H9 (cell line): Measurements from ENCODE around the gene KLHL33. TPM values are rescaled to one million over a fixed set of nuclear protein-coding genes. Genes with fewer than 3 reads are reported as not detected.

ENCODE experiments used
- DNase-seq: peaks from one replicate; pipeline ENCODE4 v3.0.0-alpha.2; 2017
- H2AFZ ChIP-seq: one replicate; pipeline ENCODE4 v1.6.1; 2013; ENCODE audit warnings: mild to moderate bottlenecking, low read length, control low read depth, moderate library complexity
- H2AK5ac ChIP-seq: 2 replicates; pipeline ENCODE4 v1.6.1; 2013; ENCODE audit warnings: low read length, control low read depth, mixed read lengths; ENCODE audit not compliant: insufficient read length
- H2BK120ac ChIP-seq: one replicate; pipeline ENCODE4 v1.6.1; 2013; ENCODE audit warnings: low read depth, mild to moderate bottlenecking, low read length, control low read depth, inconsistent platforms; ENCODE audit not compliant: poor library complexity, severe bottlenecking
- H2BK12ac ChIP-seq: 2 replicates; pipeline ENCODE4 v1.6.1; 2013; ENCODE audit warnings: low read length, control low read depth, mixed read lengths, low read depth; ENCODE audit not compliant: insufficient read length
- H2BK15ac ChIP-seq: 2 replicates; pipeline ENCODE4 v1.6.1; 2013; ENCODE audit warnings: low read depth, low read length, control low read depth
- H2BK20ac ChIP-seq: one replicate; pipeline ENCODE4 v1.6.1; 2013; ENCODE audit warnings: low read depth, mild to moderate bottlenecking, low read length, control low read depth, inconsistent platforms; ENCODE audit not compliant: poor library complexity, severe bottlenecking
- H2BK5ac ChIP-seq: 2 replicates; pipeline ENCODE4 v1.6.1; 2013; ENCODE audit warnings: low read length, control low read depth, mixed read lengths; ENCODE audit not compliant: insufficient read length
- H3K14ac ChIP-seq: 2 replicates; pipeline ENCODE4 v1.6.1; 2013; ENCODE audit warnings: low read length, control low read depth; ENCODE audit not compliant: insufficient read depth
- H3K18ac ChIP-seq: 2 replicates; pipeline ENCODE4 v1.6.1; 2013; ENCODE audit warnings: low read depth, mild to moderate bottlenecking, mixed read lengths, low read length, control low read depth; ENCODE audit not compliant: insufficient read length
- H3K23ac ChIP-seq: 2 replicates; pipeline ENCODE4 v1.6.1; 2013; ENCODE audit warnings: low read length, control low read depth, mixed read lengths, low read depth; ENCODE audit not compliant: insufficient read length
- H3K23me2 ChIP-seq: 2 replicates; pipeline ENCODE4 v1.6.1; 2013; ENCODE audit warnings: low read depth, mild to moderate bottlenecking, mixed read lengths, low read length, control low read depth; ENCODE audit not compliant: insufficient read length, poor library complexity, severe bottlenecking
- H3K27ac ChIP-seq: 2 replicates; pipeline ENCODE4 v1.5.1; 2013; ENCODE audit warnings: low read length, control low read depth, mixed read lengths, low read depth; ENCODE audit not compliant: insufficient read length
- H3K27me3 ChIP-seq: 2 replicates; pipeline ENCODE4 v1.6.1; 2013; ENCODE audit warnings: low read length, control low read depth, inconsistent platforms; ENCODE audit not compliant: insufficient read depth
- H3K4ac ChIP-seq: 2 replicates; pipeline ENCODE4 v1.6.1; 2013; ENCODE audit warnings: low read depth, mild to moderate bottlenecking, control low read depth, inconsistent platforms, low read length, moderate library complexity
- H3K4me1 ChIP-seq: 2 replicates; pipeline ENCODE4 v1.6.1; 2013; ENCODE audit warnings: low read length, control low read depth, inconsistent platforms; ENCODE audit not compliant: insufficient read depth
- H3K4me2 ChIP-seq: 2 replicates; pipeline ENCODE4 v1.6.1; 2013; ENCODE audit warnings: low read length, control low read depth, mixed read lengths; ENCODE audit not compliant: insufficient read length, insufficient read depth
- H3K56ac ChIP-seq: 2 replicates; pipeline ENCODE4 v1.6.1; 2013; ENCODE audit warnings: low read depth, mild to moderate bottlenecking, mixed read lengths, low read length, control low read depth; ENCODE audit not compliant: insufficient read length
- H3K79me1 ChIP-seq: 2 replicates; pipeline ENCODE4 v1.6.1; 2013; ENCODE audit warnings: low read depth, mild to moderate bottlenecking, moderate library complexity, low read length, control low read depth, inconsistent platforms; ENCODE audit not compliant: insufficient read depth, poor library complexity, severe bottlenecking
- H3K79me2 ChIP-seq: 2 replicates; pipeline ENCODE4 v1.6.1; 2013; ENCODE audit warnings: low read length, control low read depth, inconsistent platforms; ENCODE audit not compliant: insufficient read depth
- H3K9ac ChIP-seq: 2 replicates; pipeline ENCODE4 v1.6.1; 2013; ENCODE audit warnings: low read length, control low read depth, mixed read lengths; ENCODE audit not compliant: insufficient read length; ENCODE audit errors: extremely low read depth
- H3K9me3 ChIP-seq: one replicate; pipeline ENCODE4 v1.6.1; 2013; ENCODE audit warnings: low read depth, low read length, inconsistent platforms; ENCODE audit not compliant: control insufficient read depth
- H3T11ph ChIP-seq: one replicate; pipeline ENCODE4 v1.6.1; 2013; ENCODE audit warnings: mild to moderate bottlenecking, low read length, control low read depth, inconsistent platforms
- H4K20me1 ChIP-seq: one replicate; pipeline ENCODE4 v1.6.1; 2013; ENCODE audit not compliant: control insufficient read depth, insufficient read length, insufficient read depth
- H4K5ac ChIP-seq: 2 replicates; pipeline ENCODE4 v1.6.1; 2013; ENCODE audit warnings: low read depth, mild to moderate bottlenecking, mixed read lengths, low read length, control low read depth; ENCODE audit not compliant: insufficient read length
- H4K8ac ChIP-seq: replicated peaks from 2 replicates; pipeline ENCODE4 v1.6.1; 2013; ENCODE audit warnings: low read length, control low read depth, mixed read lengths, low read depth; ENCODE audit not compliant: insufficient read length
- H4K91ac ChIP-seq: 2 replicates; pipeline ENCODE4 v1.6.1; 2013; ENCODE audit warnings: low read depth, mild to moderate bottlenecking, moderate library complexity, mixed read lengths, low read length, control low read depth; ENCODE audit not compliant: insufficient read length
- H3K27ac Mint-ChIP-seq, 3 experiments: 2 replicates in 2 of 3; 3 replicates in 1 of 3; pipeline ENCODE4 v1.8.0; 2020 to 2021; ENCODE audit warnings: mixed read lengths in 3 of 3, mild to moderate bottlenecking in 1 of 3, moderate library complexity in 1 of 3
- H3K27me3 Mint-ChIP-seq: 2 replicates; pipeline ENCODE4 v1.8.0; 2021; ENCODE audit warnings: low read depth, mild to moderate bottlenecking, moderate library complexity, mixed read lengths
- H3K36me3 Mint-ChIP-seq, 3 experiments: 2 replicates in 2 of 3; 3 replicates in 1 of 3; pipeline ENCODE4 v1.8.0; 2020 to 2021; ENCODE audit warnings: low read depth in 3 of 3, mixed read lengths in 3 of 3; ENCODE audit not compliant: insufficient read depth in 1 of 3
- H3K4me1 Mint-ChIP-seq, 2 experiments: 2 replicates each; pipeline ENCODE4 v1.8.0; 2020; ENCODE audit warnings: mixed read lengths in 2 of 2
- H3K4me3 Mint-ChIP-seq, 2 experiments: 2 replicates in 1 of 2; 3 replicates in 1 of 2; pipeline ENCODE4 v1.8.0; 2020 to 2021; ENCODE audit warnings: mild to moderate bottlenecking in 2 of 2, mixed read lengths in 2 of 2, moderate library complexity in 1 of 2
- H3K9me3 Mint-ChIP-seq, 2 experiments: 2 replicates in 1 of 2; 3 replicates in 1 of 2; pipeline ENCODE4 v1.8.0; 2020; ENCODE audit warnings: mild to moderate bottlenecking in 2 of 2, mixed read lengths in 2 of 2, moderate library complexity in 1 of 2
- WGBS: extraction: QIAGEN DNeasy Blood & Tissue Kit; methylation state at CpG from one replicate; pipeline ENCODE4 v1.1.7; 2013; ENCODE audit warnings: missing lambda C conversion rate, low lambda C conversion rate, mixed read lengths; ENCODE audit not compliant: insufficient read length; ENCODE audit errors: extremely low coverage; 5-methylcytosine and 5-hydroxymethylcytosine counted together
- total RNA-seq: library from RNA; stranded (reverse); gene quantifications from 2 replicates; pipeline ENCODE4 v1.2.1, GENCODE V29; 2021
- TF ChIP-seq, protein P1 (sequence below): fragments of 200-600 bp; sonication (generic); conservative IDR thresholded peaks from 3 replicates; pipeline ENCODE4 v1.8.0; 2021; ENCODE audit warnings: antibody characterized with exemption, mild to moderate bottlenecking

KLHL33 gene
- total RNA-seq, 1 experiment from 2014 or later, result 0.04 TPM

- TF ChIP-seq, protein P1, sequence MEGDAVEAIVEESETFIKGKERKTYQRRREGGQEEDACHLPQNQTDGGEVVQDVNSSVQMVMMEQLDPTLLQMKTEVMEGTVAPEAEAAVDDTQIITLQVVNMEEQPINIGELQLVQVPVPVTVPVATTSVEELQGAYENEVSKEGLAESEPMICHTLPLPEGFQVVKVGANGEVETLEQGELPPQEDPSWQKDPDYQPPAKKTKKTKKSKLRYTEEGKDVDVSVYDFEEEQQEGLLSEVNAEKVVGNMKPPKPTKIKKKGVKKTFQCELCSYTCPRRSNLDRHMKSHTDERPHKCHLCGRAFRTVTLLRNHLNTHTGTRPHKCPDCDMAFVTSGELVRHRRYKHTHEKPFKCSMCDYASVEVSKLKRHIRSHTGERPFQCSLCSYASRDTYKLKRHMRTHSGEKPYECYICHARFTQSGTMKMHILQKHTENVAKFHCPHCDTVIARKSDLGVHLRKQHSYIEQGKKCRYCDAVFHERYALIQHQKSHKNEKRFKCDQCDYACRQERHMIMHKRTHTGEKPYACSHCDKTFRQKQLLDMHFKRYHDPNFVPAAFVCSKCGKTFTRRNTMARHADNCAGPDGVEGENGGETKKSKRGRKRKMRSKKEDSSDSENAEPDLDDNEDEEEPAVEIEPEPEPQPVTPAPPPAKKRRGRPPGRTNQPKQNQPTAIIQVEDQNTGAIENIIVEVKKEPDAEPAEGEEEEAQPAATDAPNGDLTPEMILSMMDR, result no peak
- no peak overlapping the region for H3K4ac ChIP-seq
These were observed 26.7 kb downstream of the KLHL33 start for GRCh38 chr14:20409226-20409625.

More at GRCh38 chr14:20409226-20409625, 26.7 kb downstream of the KLHL33 start:
- Histone ChIP-seq H3K4me1 (no peaks in the 10 kb centered on the region), H3K18ac (no peak overlapping the region), H3K9ac (no peak overlapping the region), H2BK120ac (no peak overlapping the region), H2BK5ac (no peak overlapping the region), H2BK15ac (no peak overlapping the region), H4K8ac (no peak overlapping the region), H4K91ac (no peak overlapping the region), H3K27ac (no peak overlapping the region), H2BK20ac (no peak overlapping the region), H3T11ph (no peak overlapping the region), H3K4me2 (no peak overlapping the region), H4K5ac (no peak overlapping the region), H2AFZ (no peak overlapping the region), H2BK12ac (no peak overlapping the region), H3K27me3 (no peaks in the 10 kb centered on the region), H3K23ac (no peak overlapping the region), H3K14ac (no peak overlapping the region), H3K79me1 (no peaks in the 10 kb centered on the region), H3K9me3 (no peaks in the 10 kb centered on the region), H3K56ac (no peak overlapping the region), H4K20me1 (no peaks in the 10 kb centered on the region), H3K23me2 (peaks cover 4% of the 10 kb centered on the region), H3K79me2 (no peaks in the 10 kb centered on the region), H2AK5ac (no peak overlapping the region)
- Mint-ChIP-seq H3K27me3 (no peaks in the 10 kb centered on the region), H3K27ac (no peak overlapping the region), H3K4me3 (no peak overlapping the region), H3K4me1 (peaks cover 13 to 14% of the 10 kb centered on the region in 2 experiments), H3K36me3 (peaks cover 6 to 34% (median 16%) of the 10 kb centered on the region in 3 experiments; a peak in 6 of 7 replicates), H3K9me3 (no peaks in the 10 kb centered on the region)
- no peak for DNase-seq
- WGBS, result no CpG with 5 or more reads among the region's 2 CpGs
